ENCODE measurements around the gene TSPAN9.

Gene TSPAN9

GRCh38 chr12:3205742-3206519, 128.8 kb downstream of the TSPAN9 start:
- DNase-seq (ENCODE audit: low spot score) = no peak

DNA sequence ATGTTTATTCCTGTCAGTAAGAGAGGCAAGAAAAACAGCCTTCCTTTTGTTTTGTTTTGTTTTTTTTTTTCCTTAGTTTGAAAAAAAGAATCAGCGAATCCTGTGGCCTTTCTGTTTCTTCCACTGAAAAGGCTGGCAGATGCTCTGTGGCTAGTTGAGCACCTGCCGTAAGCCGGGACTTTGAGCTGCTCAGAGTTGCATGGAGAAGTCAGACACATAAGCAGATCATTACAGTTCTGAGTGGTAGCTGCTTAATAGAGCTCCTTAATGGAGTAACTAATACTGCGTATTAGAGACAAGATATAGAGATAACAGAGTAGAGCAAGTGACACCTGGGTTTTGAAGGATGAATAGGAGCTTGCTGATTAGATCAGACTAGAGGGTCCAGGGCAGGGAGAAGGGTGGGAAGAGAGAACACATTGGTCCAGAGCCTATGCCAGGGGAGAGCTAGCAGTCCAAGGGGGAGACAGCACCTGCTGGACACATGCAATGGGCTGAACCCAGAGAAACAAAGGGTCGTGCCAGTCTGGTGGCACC, 129.4 kb downstream of the TSPAN9 start:
- no peak for DNase-seq (ENCODE audit: low spot score)

- DNase-seq (ENCODE audit: low spot score) = no peak
These were observed 130.0 kb downstream of the TSPAN9 start for GRCh38 chr12:3207175-3207574.

GRCh38 chr12:3207858-3208257, 130.7 kb downstream of the TSPAN9 start:
- no peak for DNase-seq (ENCODE audit: low spot score)

DNA sequence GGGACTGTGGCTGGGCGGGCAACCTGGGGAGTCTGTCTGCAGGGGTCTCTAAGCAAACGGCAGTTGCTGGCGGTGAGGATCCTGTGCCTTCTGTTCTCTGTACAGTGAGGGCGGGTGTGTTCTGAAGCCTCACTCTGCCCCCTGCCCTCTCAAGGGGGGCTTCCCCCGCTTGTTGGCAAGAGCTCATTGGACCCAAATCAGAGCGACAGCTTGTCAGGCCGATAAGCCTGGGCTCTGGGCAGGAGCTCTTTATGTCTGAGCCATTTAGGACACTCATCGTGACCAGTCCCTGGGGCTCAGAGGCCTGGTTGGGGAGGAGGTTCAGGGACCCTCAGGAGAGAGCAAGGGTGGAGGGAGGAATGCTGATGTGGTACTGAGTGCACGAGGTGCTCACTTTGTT, 136.0 kb downstream of the TSPAN9 start:
- no peak for DNase-seq (ENCODE audit: low spot score)

DNA sequence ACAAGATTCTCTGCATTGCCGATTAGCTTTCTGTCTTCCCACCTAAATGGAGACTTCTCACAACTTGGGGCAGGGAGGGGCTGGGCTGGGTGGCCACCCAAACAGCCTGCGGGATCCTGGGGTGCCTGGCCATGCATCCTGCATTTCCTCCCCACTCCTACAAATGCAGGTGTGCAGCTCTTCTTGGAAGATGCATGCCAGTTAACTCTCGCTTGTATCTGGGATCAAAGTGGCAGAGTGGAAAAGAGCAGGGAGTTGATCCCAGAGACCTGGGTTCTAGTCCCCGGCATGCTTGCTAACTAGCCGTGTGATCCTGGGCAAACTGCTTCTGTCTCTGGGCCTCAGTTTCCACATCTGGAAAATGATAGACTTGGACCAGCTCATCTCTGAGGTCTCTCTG, 136.6 kb downstream of the TSPAN9 start:
- no peak for DNase-seq (ENCODE audit: low spot score)

DNA sequence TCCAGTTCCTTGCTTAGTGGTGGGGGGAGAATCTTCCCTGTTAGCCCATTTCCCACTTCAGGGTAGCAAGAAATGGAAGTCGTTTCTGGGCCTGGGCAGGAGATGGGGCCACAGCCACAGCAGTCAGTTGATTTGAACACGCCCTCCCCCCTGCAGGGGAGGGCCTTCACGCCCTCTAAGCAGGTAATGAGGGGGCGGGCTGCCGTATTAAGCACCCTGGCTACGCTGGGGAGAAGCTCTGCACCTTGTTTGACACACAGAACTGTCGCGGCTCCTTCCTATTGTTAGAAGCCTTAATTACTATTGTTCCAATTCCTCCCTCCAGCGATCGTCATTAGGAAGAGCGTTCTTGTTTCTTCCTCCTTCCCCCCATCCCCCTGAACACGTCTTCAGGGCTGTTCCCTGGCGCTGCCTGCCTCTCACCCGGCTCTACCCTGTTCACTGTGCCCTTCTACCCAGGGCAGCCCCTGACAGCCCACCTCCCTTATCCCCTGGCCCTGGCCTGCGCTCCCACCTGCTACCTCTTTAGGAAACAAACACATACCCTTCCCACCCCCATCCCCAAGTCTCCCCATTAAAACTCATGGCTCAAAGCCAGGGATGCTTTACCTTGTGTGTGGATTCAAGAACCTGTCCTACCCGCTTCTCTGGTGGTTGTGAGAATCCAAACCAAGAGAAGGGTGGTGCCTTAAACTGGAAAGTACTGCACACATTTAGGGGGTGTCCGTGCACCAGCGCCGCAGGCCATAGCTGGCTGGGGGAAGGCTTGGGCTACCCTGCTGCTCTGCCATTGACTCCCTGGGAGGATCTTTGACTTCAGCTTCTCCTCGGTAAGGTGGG, 137.6 kb downstream of the TSPAN9 start:
- no peak for DNase-seq (ENCODE audit: low spot score)

GRCh38 chr12:3215410-3215975, 138.3 kb downstream of the TSPAN9 start:
- DNase-seq (ENCODE audit: low spot score) = no peak

DNA sequence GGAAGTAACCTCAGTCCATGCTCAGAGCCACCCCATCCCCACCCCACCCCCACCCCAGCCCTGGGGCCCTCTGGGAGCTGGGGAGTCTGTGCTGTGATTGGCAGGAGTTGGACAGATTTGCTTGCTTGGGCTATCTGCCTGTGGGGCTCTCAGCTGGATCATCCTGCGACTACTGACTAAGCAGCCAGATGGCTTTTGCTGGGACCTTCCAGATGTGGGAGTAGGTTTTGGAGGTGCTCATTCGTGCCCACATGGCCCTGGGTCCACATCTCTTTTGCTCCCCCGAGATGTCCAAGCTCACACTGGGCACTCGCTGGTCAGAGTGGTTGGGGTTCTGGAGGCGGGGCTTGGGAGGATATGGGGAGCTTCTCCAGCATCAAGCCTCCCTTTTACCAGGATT, 138.9 kb downstream of the TSPAN9 start:
- DNase-seq (ENCODE audit: low spot score) = no peak

- peak; percentile 31 for DNase-seq (ENCODE audit: low spot score)
These were observed 139.8 kb downstream of the TSPAN9 start for GRCh38 chr12:3216726-3217682.

- no peak for DNase-seq (ENCODE audit: low spot score)
These were observed 140.5 kb downstream of the TSPAN9 start for GRCh38 chr12:3217683-3218079.

GRCh38 chr12:3218228-3219171, 141.3 kb downstream of the TSPAN9 start:
- no peak for DNase-seq (ENCODE audit: low spot score)

- DNase-seq (ENCODE audit: low spot score) = no peak
These were observed 142.1 kb downstream of the TSPAN9 start for GRCh38 chr12:3219233-3219632.

- DNase-seq (ENCODE audit: low spot score) = no peak
These were observed 143.5 kb downstream of the TSPAN9 start for GRCh38 chr12:3220382-3221321.

- DNase-seq (ENCODE audit: low spot score) = no peak
These were observed 145.1 kb downstream of the TSPAN9 start for GRCh38 chr12:3222306-3222705.

DNA sequence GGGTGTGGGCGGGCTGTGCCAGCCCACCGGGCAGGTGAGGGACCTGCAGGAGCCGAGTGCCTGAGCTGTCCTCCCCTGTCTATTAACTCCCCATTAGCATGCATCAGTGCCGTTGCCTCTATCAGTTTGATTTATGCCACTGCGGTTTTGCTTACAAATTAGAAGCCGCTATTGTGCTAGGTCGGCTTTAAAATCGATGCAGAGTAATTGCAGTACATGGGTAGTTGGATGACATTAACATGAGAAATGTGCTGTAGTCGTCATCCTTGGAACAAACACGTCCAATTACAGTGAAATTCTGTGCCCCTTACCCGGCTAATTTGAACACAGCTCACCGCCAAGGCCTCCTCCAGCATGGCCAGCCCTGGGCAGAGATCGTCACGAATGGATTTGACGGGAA, 145.8 kb downstream of the TSPAN9 start:
- no peak for DNase-seq (ENCODE audit: low spot score)

- no peak for DNase-seq (ENCODE audit: low spot score)
These were observed 146.7 kb downstream of the TSPAN9 start for GRCh38 chr12:3223601-3224529.

- no peak for DNase-seq (ENCODE audit: low spot score)
These were observed 147.3 kb downstream of the TSPAN9 start for GRCh38 chr12:3224530-3224903.
